ENCODE results near the gene VPS72. TPM values are rescaled to one million over a fixed set of nuclear protein-coding genes. Genes with fewer than 3 reads are reported as not detected.

The VPS72 gene
- total RNA-seq, 1 donor = 34.7 TPM

- TF ChIP-seq, protein P1, sequence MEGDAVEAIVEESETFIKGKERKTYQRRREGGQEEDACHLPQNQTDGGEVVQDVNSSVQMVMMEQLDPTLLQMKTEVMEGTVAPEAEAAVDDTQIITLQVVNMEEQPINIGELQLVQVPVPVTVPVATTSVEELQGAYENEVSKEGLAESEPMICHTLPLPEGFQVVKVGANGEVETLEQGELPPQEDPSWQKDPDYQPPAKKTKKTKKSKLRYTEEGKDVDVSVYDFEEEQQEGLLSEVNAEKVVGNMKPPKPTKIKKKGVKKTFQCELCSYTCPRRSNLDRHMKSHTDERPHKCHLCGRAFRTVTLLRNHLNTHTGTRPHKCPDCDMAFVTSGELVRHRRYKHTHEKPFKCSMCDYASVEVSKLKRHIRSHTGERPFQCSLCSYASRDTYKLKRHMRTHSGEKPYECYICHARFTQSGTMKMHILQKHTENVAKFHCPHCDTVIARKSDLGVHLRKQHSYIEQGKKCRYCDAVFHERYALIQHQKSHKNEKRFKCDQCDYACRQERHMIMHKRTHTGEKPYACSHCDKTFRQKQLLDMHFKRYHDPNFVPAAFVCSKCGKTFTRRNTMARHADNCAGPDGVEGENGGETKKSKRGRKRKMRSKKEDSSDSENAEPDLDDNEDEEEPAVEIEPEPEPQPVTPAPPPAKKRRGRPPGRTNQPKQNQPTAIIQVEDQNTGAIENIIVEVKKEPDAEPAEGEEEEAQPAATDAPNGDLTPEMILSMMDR (IDR thresholded peaks at IDR 0.05; ENCODE audit: extremely low read depth, low read depth, low read length) = no peak
- Histone ChIP-seq H3K9me3 (ENCODE audit: low read depth, low read length) (no peaks in the 10 kb centered on the region), H3K4me3 (ENCODE audit: insufficient read depth, low read length) (peak overlapping the region; percentile 81), H3K4me2 (ENCODE audit: insufficient read depth, low read length) (peak overlapping the region; percentile 94), H3K36me3 (ENCODE audit: insufficient read depth, low read length) (peaks cover 30% of the 10 kb centered on the region), H3K79me2 (ENCODE audit: insufficient read depth, low read length) (peaks cover 28% of the 10 kb centered on the region), H3K4me1 (ENCODE audit: insufficient read depth, low read length) (peaks cover 22% of the 10 kb centered on the region), H3K27ac (ENCODE audit: low read depth, low read length) (peak overlapping the region; percentile 67), H4K20me1 (ENCODE audit: insufficient read depth, low read length) (no peaks in the 10 kb centered on the region), H3K27me3 (ENCODE audit: insufficient read depth, low read length) (no peaks in the 10 kb centered on the region), H2AFZ (ENCODE audit: low read length) (peak overlapping the region; percentile 93)
- DNase-seq (ENCODE audit: insufficient read length, low spot score, missing footprints) = no peak
Measured at GRCh38 chr1:151165281-151165737, 24.7 kb downstream of the VPS72 start.

DNA sequence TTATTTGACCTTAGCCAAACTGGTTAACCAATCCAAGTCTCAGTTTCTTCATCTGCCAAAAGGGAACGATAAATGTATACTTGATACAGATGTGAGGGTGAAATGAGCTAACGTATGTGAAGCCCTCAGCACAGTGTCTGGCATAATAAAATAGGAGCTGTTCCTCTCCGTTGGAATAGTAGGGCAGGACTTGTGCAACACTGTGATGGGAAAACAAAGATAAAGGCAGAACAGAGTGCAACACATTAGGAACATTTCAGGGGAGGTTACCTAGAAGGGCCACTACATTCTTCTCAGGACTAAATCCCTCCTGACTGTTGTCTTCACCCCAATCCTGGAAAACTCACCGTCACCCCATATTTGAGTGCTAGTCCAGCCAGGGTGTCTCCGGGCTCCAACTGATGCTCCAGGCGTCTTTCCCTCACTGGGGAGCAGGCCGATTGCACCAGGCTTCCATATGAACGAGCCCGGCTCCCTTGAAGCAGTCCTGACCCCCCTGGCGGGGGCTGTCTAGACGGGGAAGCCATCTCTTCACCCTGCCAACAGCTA lies 25.2 kb downstream of the VPS72 start:
- TF ChIP-seq, protein P1 (IDR thresholded peaks at IDR 0.05; ENCODE audit: extremely low read depth, low read depth, low read length) = no peak
- Histone ChIP-seq H3K27me3 (ENCODE audit: insufficient read depth, low read length) (no peaks in the 10 kb centered on the region), H3K36me3 (ENCODE audit: insufficient read depth, low read length) (peaks cover 33% of the 10 kb centered on the region)

DNA sequence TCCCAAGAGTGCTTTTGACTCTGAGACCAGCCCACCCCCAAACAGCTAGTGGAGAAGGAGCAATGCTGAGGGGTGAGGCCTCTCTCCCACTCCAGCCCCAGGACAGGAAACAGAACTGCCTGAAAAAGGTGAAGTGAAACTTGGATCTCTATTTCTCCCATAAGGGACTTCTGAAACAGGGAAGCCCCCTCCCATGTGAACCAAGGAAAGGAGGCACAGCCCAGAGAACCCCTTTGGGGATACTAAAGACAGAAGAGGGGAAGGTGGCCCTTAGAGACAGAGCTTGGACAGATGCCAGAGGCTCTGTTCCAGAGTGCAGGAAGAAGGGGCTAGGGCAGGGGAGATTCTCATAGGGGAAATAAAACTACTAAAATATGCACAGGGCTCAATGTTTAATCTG lies 30.6 kb downstream of the VPS72 start:
- TF ChIP-seq, protein P1 (IDR thresholded peaks at IDR 0.05; ENCODE audit: extremely low read depth, low read depth, low read length) = no peak
- peak; percentile 42 for DNase-seq (ENCODE audit: insufficient read length, low spot score, missing footprints)
- no peak overlapping the region for H3K4me3 ChIP-seq (ENCODE audit: insufficient read depth, low read length)
- no peaks in the 10 kb centered on the region for H3K27me3 ChIP-seq (ENCODE audit: insufficient read depth, low read length)
- peaks cover 4% of the 10 kb centered on the region for H3K4me1 ChIP-seq (ENCODE audit: insufficient read depth, low read length)
- H3K79me2 ChIP-seq (ENCODE audit: insufficient read depth, low read length) = peaks cover 5% of the 10 kb centered on the region
- H3K27ac ChIP-seq (ENCODE audit: low read depth, low read length) = no peak overlapping the region
- H3K9me3 ChIP-seq (ENCODE audit: low read depth, low read length) = no peaks in the 10 kb centered on the region
- peaks cover 27% of the 10 kb centered on the region for H3K36me3 ChIP-seq (ENCODE audit: insufficient read depth, low read length)
- H3K4me2 ChIP-seq (ENCODE audit: insufficient read depth, low read length) = no peak overlapping the region
- H4K20me1 ChIP-seq (ENCODE audit: insufficient read depth, low read length) = no peaks in the 10 kb centered on the region
- H2AFZ ChIP-seq (ENCODE audit: low read length) = no peak overlapping the region

More for the DNA sequence above, 25.2 kb downstream of the VPS72 start:
- Histone ChIP-seq H2AFZ (ENCODE audit: low read length) (peak overlapping the region; percentile 93), H3K4me1 (ENCODE audit: insufficient read depth, low read length) (peaks cover 22% of the 10 kb centered on the region), H3K27ac (ENCODE audit: low read depth, low read length) (peak overlapping the region; percentile 67), H3K79me2 (ENCODE audit: insufficient read depth, low read length) (peaks cover 28% of the 10 kb centered on the region), H3K4me3 (ENCODE audit: insufficient read depth, low read length) (peak overlapping the region; percentile 81), H4K20me1 (ENCODE audit: insufficient read depth, low read length) (no peaks in the 10 kb centered on the region), H3K9me3 (ENCODE audit: low read depth, low read length) (no peaks in the 10 kb centered on the region), H3K4me2 (ENCODE audit: insufficient read depth, low read length) (peak overlapping the region; percentile 94)
- peak; percentile 87 for DNase-seq (ENCODE audit: insufficient read length, low spot score, missing footprints)

DNA sequence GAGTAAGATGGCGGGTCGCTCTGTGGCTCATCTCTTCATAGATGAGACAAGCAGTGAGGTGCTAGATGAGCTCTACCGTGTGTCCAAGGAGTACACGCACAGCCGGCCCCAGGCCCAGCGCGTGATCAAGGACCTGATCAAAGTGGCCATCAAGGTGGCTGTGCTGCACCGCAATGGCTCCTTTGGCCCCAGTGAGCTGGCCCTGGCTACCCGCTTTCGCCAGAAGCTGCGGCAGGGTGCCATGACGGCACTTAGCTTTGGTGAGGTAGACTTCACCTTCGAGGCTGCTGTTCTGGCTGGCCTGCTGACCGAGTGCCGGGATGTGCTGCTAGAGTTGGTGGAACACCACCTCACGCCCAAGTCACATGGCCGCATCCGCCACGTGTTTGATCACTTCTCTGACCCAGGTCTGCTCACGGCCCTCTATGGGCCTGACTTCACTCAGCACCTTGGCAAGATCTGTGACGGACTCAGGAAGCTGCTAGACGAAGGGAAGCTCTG lies 31.2 kb downstream of the VPS72 start:
- H2AFZ ChIP-seq (ENCODE audit: low read length) = no peak overlapping the region
- H4K20me1 ChIP-seq (ENCODE audit: insufficient read depth, low read length) = no peaks in the 10 kb centered on the region
- H3K4me1 ChIP-seq (ENCODE audit: insufficient read depth, low read length) = no peaks in the 10 kb centered on the region
- no peaks in the 10 kb centered on the region for H3K27me3 ChIP-seq (ENCODE audit: insufficient read depth, low read length)
- H3K27ac ChIP-seq (ENCODE audit: low read depth, low read length) = no peak overlapping the region
- H3K4me2 ChIP-seq (ENCODE audit: insufficient read depth, low read length) = no peak overlapping the region
- H3K9me3 ChIP-seq (ENCODE audit: low read depth, low read length) = no peaks in the 10 kb centered on the region
- no peak for DNase-seq (ENCODE audit: insufficient read length, low spot score, missing footprints)
- no peaks in the 10 kb centered on the region for H3K79me2 ChIP-seq (ENCODE audit: insufficient read depth, low read length)
- peaks cover 30% of the 10 kb centered on the region for H3K36me3 ChIP-seq (ENCODE audit: insufficient read depth, low read length)
- no peak overlapping the region for H3K4me3 ChIP-seq (ENCODE audit: insufficient read depth, low read length)
- TF ChIP-seq, protein P1 (IDR thresholded peaks at IDR 0.05; ENCODE audit: extremely low read depth, low read depth, low read length) = no peak
